GM06990 (cell line): ENCODE results near the gene BLOC1S4.
A peak's percentile ranks its signal among the peaks of the same experiment; 100 is the strongest.

Experiments
- DNase-seq: peaks from one replicate; pipeline ENCODE4 v3.0.0-alpha.2; 2011; ENCODE audit not compliant: insufficient read length; ENCODE audit errors: extremely low read depth
- H3K27me3 ChIP-seq: replicated peaks from 2 replicates; pipeline ENCODE4 v1.6.0; 2011; ENCODE audit warnings: low read length; ENCODE audit not compliant: control insufficient read depth, insufficient read depth
- H3K36me3 ChIP-seq: 2 replicates; pipeline ENCODE4 v1.5.1; 2011; ENCODE audit warnings: low read length; ENCODE audit not compliant: control insufficient read depth, insufficient read depth
- H3K4me3 ChIP-seq: replicated peaks from 2 replicates; pipeline ENCODE4 v1.5.1; 2011; ENCODE audit warnings: low read depth, mild to moderate bottlenecking, control low read depth, low read length
- TF ChIP-seq, protein P1 (sequence below): IDR thresholded peaks from 2 replicates; pipeline ENCODE4 v1.5.1; 2011; ENCODE audit warnings: low read length, control low read depth, mild to moderate bottlenecking, inconsistent platforms; ENCODE audit not compliant: insufficient read depth, poor library complexity, severe bottlenecking

The BLOC1S4 gene

DNA sequence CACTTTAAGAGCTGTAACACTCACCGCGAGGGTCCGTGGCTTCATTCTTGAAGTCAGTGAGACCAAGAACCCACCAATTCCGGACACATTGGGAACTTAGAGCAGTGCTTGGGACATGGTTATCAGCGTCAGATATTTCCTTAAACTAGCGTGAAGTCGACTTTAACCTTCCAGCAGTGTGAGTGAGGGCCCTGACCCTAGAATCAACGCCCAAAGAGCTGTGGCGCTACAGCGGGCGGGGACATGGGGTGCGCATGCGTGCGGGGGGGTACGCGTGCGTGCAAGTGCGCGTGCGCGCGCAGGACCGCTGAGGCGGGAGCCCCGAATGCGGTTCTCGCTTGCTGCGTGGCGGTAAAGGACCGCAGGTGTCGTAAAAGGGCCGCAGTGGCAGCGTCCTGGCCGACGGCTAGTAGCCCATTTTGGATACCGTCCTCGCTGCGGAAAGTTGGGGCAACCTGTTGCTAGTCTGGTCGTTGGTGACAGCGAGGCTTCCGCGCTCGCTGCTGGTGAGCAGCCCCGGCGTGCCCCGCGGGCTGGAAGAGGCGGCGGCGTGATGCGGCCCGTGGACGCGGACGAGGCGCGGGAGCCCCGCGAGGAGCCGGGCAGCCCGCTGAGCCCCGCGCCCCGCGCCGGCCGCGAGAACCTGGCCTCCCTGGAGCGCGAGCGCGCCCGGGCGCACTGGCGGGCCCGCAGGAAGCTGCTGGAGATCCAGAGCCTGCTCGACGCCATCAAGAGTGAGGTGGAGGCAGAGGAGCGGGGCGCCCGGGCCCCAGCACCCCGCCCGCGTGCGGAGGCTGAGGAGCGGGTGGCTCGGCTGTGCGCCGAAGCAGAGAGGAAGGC is 42.1 kb upstream of the BLOC1S4 start:
- TF ChIP-seq, protein P1, sequence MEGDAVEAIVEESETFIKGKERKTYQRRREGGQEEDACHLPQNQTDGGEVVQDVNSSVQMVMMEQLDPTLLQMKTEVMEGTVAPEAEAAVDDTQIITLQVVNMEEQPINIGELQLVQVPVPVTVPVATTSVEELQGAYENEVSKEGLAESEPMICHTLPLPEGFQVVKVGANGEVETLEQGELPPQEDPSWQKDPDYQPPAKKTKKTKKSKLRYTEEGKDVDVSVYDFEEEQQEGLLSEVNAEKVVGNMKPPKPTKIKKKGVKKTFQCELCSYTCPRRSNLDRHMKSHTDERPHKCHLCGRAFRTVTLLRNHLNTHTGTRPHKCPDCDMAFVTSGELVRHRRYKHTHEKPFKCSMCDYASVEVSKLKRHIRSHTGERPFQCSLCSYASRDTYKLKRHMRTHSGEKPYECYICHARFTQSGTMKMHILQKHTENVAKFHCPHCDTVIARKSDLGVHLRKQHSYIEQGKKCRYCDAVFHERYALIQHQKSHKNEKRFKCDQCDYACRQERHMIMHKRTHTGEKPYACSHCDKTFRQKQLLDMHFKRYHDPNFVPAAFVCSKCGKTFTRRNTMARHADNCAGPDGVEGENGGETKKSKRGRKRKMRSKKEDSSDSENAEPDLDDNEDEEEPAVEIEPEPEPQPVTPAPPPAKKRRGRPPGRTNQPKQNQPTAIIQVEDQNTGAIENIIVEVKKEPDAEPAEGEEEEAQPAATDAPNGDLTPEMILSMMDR: no peak
- H3K36me3 ChIP-seq: peaks cover 2% of the 10 kb centered on the region
- peak; percentile 97 for DNase-seq
- H3K27me3 ChIP-seq: no peaks in the 10 kb centered on the region
- H3K4me3 ChIP-seq: peak overlapping the region; percentile 79

DNA sequence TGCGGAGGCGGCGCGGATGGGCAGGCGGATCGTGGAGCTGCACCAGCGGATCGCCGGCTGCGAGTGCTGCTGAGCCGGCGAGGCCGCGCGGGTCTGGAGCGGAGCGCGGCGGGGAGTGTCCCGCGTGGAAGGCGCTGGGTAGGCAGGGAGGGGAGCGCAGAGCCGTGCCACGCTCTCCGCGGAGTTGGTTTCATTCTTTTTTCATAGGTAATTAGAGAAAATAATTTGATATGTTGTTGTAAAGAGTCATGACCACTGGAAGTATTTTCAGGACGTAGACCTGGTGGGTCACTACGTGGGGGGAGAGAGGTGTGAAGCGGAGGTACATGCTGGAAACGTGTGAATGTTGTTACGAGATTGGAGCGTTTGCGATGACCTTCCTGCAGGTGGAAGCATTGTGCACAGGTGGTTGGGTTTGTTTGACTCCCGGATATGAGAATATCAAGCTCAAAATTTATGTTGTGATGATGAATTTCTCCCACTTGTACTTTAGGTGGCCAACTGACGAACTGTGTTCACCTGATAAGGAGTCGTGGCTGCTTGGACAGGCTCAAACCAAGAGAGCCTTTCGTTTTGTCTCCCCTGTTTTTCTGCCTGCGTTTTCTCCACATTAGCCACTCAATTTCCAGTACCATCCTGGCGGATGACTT is 41.3 kb upstream of the BLOC1S4 start:
- Histone ChIP-seq H3K27me3 (no peaks in the 10 kb centered on the region), H3K4me3 (peak overlapping the region; percentile 79), H3K36me3 (peaks cover 2% of the 10 kb centered on the region)
- TF ChIP-seq, protein P1: peak; percentile 64
- DNase-seq: no peak

DNA sequence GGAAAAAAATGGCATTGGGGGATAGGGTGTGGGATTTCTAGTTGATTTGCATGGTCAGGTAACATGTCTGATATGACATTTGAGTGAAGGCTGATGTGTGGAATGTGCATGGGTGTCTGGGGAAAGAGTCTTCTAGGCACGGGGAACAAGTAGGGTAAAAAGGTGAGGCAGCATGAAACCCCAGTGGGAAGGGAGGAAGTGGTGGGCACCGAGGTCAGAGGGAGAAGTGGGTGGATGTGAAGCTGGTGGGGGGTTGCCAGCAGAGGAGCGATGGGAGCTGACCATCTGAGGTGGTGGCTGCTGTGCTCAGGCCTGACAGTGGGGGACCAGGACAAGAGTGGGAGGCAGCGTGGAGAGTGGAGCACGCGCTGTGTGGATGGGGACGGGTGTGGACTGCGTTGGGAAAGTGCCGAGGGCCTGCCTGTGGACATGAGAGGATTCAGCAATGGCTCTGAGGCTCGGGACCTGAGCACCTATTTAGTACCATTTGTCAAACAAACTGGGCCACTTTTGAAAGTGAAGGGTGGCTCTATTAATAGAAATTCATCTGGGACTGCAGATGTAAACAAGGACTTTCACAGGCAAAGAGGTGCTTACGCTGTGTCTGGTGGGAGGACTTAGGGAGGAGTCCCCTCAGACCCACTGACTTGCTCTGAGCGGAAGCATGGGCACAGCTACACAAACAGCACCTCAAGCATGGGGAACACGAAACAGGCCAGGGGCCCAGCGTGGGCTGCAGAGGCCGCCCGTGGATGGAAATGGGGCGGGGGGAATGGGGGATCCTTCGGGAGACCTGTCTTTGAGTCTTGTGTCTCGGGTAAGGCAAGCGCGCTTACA is 39.0 kb upstream of the BLOC1S4 start:
- H3K27me3 ChIP-seq: no peaks in the 10 kb centered on the region
- H3K36me3 ChIP-seq: peaks cover 6% of the 10 kb centered on the region
- H3K4me3 ChIP-seq: no peak overlapping the region
- no peak for DNase-seq
- TF ChIP-seq, protein P1: no peak

DNA sequence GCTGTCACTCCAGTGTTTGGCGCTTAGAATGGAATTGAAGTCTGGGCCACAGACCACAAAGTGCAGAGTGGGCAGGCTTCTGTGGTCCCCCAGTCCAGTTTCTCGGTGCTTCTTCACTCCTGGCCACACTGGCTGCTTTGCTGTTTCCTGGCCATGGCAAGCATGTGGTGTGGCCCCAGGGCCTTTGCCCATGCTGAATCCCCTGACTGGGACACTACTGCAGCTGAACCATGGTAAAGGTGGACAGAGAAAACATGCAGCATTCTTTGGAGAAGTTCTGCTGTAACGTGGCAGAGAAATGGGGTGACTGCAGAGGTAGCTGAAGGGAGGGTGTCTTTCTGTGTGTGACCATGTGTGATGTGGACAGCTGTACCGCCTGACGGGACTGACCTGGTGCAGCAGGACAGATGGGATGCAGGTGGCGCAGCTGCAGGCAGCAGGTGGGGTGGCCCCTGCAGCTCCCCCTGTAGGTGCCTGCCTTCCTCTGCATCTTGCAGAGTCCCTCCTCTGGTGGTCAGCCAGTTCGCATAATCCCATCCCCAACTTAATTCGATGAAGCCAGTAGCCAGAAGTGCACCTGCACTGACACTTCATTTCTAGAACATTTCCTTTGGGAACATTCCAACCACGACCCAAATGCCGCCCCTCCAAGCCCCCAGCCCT is 35.5 kb upstream of the BLOC1S4 start:
- Histone ChIP-seq H3K36me3 (peaks cover 6% of the 10 kb centered on the region), H3K4me3 (no peak overlapping the region), H3K27me3 (no peaks in the 10 kb centered on the region; the same call in 1 of the 2 replicates)
- TF ChIP-seq, protein P1: peak; percentile 37
- no peak for DNase-seq

DNA sequence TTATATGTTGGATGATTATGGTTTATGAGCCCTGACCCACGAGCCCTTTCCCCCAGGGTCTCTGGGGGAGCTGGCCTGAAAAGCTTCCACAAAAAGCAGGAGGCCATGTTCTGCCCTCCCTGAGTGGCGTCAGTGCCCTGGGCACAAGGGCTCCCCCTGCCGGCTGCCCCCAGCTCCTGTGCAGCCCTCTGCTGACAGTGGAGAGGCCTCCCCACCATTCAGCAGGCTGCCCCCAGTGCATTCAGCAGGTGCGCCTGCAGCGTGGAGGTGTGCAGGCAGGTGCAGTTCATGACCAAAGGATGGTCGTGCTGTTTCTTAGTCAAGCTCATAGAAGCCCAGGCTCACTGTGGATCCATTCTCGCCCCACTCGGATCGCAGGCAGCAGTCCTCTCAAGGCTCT is 34.8 kb upstream of the BLOC1S4 start:
- no peak for DNase-seq
- TF ChIP-seq, protein P1: peak; percentile 16
- Histone ChIP-seq H3K36me3 (peaks cover 4% of the 10 kb centered on the region), H3K27me3 (no peaks in the 10 kb centered on the region; the same call in 1 of the 2 replicates), H3K4me3 (no peak overlapping the region)
